ENCODE results near the gene USP32.
"Not testable (repeated sequence)": the region's sequence is repeated elsewhere in the genome, so short reads cannot be mapped to it uniquely, and the experiment has no call there.

Gene USP32

DNA sequence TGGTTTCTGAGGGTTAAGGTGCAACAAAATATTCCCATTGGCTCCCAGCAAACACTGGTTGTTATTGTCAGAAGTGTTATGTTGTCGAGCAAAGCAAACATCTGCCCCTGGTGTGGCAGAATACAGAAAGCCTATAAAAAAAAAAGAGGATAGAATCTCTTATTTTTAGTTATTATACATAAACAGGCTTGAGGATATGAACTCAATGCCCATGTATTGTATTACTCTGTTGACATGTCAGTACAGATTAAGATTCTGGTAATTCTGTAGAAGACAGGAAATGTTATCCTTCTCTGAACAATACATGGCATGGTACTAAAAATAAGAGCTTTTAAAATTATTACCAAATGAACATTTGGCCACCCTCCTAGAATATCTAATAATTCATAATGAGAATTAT, 168.5 kb downstream of the USP32 start:
- Histone ChIP-seq H3K27me3 (ENCODE audit: low read depth, low read length) (no peaks in the 10 kb centered on the region), H3K4me3 (ENCODE audit: low read depth in 1 of 2, low read length in 2 of 2) (no peak overlapping the region), H3K27ac (ENCODE audit: low read length) (no peak overlapping the region), H3K36me3 (ENCODE audit: control insufficient read depth in 1 of 2, insufficient read depth in 2 of 2, low read length in 2 of 2) (peaks cover 28 to 37% of the 10 kb centered on the region in 2 donors), H3K4me1 (ENCODE audit: control insufficient read depth in 1 of 2, insufficient read depth in 2 of 2, low read length in 2 of 2) (no peaks in the 10 kb centered on the region), H3K9me3 (ENCODE audit: control insufficient read depth in 1 of 2, low read length in 2 of 2) (no peaks in the 10 kb centered on the region)

DNA sequence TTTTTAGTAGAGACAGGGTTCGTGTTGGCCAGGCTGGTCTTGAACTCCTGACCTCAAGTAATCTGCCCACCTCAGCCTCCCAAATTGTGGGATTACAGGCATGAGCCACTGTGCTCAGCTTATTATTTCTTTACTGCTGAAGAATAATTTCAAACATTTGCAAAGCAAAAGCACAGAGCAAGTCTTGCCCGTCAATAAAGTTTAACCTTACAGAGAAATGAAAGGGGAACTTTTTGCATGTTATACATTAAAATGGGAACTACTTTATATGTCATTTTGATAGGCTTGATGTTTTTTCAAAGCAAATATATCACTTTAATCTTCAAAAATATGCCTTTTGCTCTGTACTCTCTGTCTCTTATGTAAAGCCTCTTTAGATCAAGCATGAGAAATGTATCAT, 173.2 kb downstream of the USP32 start:
- not testable (repeated sequence) for H3K27me3 ChIP-seq (ENCODE audit: low read depth, low read length); H3K4me3 ChIP-seq (ENCODE audit: low read depth in 1 of 2, low read length in 2 of 2); H3K9me3 ChIP-seq (ENCODE audit: control insufficient read depth in 1 of 2, low read length in 2 of 2); H3K4me1 ChIP-seq (ENCODE audit: control insufficient read depth in 1 of 2, insufficient read depth in 2 of 2, low read length in 2 of 2); H3K27ac ChIP-seq (ENCODE audit: low read length)
- H3K36me3 ChIP-seq (ENCODE audit: control insufficient read depth in 1 of 2, insufficient read depth in 2 of 2, low read length in 2 of 2): peaks cover 14 to 16% of the 10 kb centered on the region in 2 donors

DNA sequence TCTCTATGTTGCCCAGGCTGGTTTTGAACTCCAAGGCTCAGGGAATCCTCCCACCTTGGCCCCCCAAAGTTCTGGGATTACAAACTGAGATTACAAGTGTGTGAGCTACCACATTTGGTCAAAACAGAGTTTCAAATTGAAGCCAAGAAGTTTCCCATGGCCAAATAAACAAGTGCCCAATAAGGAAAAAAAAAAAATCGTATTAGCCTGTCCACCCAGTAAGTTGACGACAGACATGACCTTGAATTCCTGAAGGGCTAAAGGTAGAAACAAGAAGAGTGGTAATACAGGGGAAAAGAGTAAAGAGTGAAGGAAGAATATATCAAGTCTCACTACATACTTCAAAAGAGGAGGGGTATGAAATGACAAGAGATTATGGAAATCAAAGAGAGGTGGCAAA, 176.0 kb downstream of the USP32 start:
- not testable (repeated sequence) for H3K9me3 ChIP-seq (ENCODE audit: control insufficient read depth in 1 of 2, low read length in 2 of 2); H3K4me1 ChIP-seq (ENCODE audit: control insufficient read depth in 1 of 2, insufficient read depth in 2 of 2, low read length in 2 of 2); H3K27ac ChIP-seq (ENCODE audit: low read length); H3K36me3 ChIP-seq (ENCODE audit: control insufficient read depth in 1 of 2, insufficient read depth in 2 of 2, low read length in 2 of 2); H3K4me3 ChIP-seq (ENCODE audit: low read depth in 1 of 2, low read length in 2 of 2); H3K27me3 ChIP-seq (ENCODE audit: low read depth, low read length)

DNA sequence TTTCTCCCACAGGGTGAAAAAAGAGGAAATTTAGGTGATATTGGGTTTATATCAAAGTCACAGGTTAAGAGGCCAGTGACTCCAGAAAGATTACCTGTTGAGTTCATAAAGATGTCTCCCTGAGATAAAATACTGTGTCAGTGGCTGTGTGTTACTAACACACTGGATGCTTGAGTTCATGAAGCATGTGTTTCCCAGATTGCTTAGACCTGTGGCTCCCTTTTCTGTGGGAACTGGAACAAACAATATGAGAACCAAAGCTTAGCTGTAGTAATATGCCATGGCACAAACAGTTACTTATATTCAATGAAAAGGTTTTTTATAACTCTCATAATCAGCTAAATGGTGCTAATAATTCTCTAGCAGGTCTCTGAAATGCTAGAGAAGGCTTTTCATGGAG, 180.7 kb downstream of the USP32 start:
- H3K4me3 ChIP-seq (ENCODE audit: low read depth in 1 of 2, low read length in 2 of 2); H3K4me1 ChIP-seq (ENCODE audit: control insufficient read depth in 1 of 2, insufficient read depth in 2 of 2, low read length in 2 of 2); H3K36me3 ChIP-seq (ENCODE audit: control insufficient read depth in 1 of 2, insufficient read depth in 2 of 2, low read length in 2 of 2); H3K27ac ChIP-seq (ENCODE audit: low read length); H3K9me3 ChIP-seq (ENCODE audit: control insufficient read depth in 1 of 2, low read length in 2 of 2); H3K27me3 ChIP-seq (ENCODE audit: low read depth, low read length): not testable (repeated sequence)

DNA sequence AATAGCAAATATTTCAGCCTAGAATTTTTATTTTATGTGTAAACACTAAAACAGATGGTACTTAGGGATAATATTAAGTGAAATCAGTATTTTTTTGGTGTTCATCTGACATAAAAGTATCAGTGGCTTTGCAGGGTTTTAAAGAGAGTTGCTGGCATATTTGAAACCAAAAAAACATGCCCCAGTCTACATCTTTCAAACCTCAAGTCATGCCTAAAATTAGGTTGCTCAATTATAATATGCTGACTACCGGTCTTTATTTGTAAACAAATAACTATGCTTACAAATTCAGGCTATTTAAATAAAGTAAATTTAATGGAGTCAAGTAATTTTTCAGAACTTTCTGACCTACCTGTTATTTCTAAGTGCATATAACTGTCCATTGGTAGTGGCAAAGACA, 183.6 kb downstream of the USP32 start:
- H3K27ac ChIP-seq (ENCODE audit: low read length); H3K4me3 ChIP-seq (ENCODE audit: low read depth in 1 of 2, low read length in 2 of 2); H3K4me1 ChIP-seq (ENCODE audit: control insufficient read depth in 1 of 2, insufficient read depth in 2 of 2, low read length in 2 of 2); H3K27me3 ChIP-seq (ENCODE audit: low read depth, low read length); H3K9me3 ChIP-seq (ENCODE audit: control insufficient read depth in 1 of 2, low read length in 2 of 2); H3K36me3 ChIP-seq (ENCODE audit: control insufficient read depth in 1 of 2, insufficient read depth in 2 of 2, low read length in 2 of 2): not testable (repeated sequence)

DNA sequence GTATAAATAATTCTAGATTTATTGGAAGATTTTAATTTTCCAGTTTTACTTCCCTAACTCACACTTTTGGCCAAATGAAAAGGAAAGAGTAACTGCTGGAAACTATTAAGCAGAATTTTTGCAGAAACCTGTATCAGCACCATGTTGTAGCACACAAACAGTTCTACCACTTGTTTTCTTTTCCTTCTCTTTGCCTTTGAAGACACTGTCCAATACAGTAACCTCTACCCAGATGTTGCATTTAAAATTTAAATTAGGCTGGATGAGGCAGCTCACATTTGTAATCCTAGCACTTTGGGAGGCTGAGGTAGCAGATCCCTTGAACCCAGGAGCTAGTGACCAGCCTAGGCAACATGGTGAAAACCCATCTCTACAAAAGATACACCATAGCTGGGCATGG, 186.2 kb downstream of the USP32 start:
- not testable (repeated sequence) for H3K27me3 ChIP-seq (ENCODE audit: low read depth, low read length); H3K36me3 ChIP-seq (ENCODE audit: control insufficient read depth in 1 of 2, insufficient read depth in 2 of 2, low read length in 2 of 2); H3K27ac ChIP-seq (ENCODE audit: low read length); H3K4me3 ChIP-seq (ENCODE audit: low read depth in 1 of 2, low read length in 2 of 2); H3K9me3 ChIP-seq (ENCODE audit: control insufficient read depth in 1 of 2, low read length in 2 of 2); H3K4me1 ChIP-seq (ENCODE audit: control insufficient read depth in 1 of 2, insufficient read depth in 2 of 2, low read length in 2 of 2)

DNA sequence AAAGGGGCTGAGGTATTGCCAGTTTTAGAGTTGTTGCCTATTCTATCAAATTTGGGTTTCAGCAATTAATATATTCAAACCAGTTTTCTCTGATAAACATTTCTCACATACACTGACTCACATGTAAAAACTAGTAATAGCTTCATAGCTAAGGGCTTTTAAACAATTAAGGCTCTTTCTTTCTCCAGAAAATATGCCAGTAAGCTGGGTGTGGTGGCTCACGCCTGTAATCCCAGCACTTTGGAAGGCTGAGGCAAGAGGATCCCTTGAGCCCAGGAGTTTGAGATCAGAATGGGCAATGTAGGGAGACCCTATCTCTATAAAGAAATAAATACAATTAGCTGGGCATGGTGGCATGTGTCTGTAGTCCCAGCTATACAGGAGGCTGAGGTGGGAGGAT, 193.3 kb downstream of the USP32 start:
- H3K4me3 ChIP-seq (ENCODE audit: low read depth in 1 of 2, low read length in 2 of 2); H3K4me1 ChIP-seq (ENCODE audit: control insufficient read depth in 1 of 2, insufficient read depth in 2 of 2, low read length in 2 of 2); H3K27me3 ChIP-seq (ENCODE audit: low read depth, low read length); H3K27ac ChIP-seq (ENCODE audit: low read length); H3K9me3 ChIP-seq (ENCODE audit: control insufficient read depth in 1 of 2, low read length in 2 of 2): not testable (repeated sequence)
- H3K36me3 ChIP-seq (ENCODE audit: control insufficient read depth in 1 of 2, insufficient read depth in 2 of 2, low read length in 2 of 2): peaks cover 0 to 26% of the 10 kb centered on the region in 2 donors

DNA sequence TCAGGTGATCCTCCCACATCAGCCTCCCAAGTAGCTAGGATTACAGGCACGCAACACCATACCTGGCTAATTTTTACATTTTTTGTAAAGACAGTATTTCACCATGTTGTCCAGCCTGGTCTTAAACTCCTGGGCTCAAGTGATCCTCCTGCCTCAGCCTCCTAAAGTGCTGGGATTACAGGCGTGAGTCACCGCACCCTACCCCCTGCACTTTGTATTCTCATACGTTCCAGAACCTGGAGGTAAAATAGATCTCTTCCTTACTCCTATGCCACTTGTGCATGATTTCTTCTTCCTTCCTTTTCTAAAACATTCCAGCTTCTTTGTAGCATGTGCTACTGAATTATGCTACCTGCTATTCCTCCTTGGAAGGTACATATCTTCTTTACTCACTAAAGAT, 197.8 kb downstream of the USP32 start:
- H3K4me3 ChIP-seq (ENCODE audit: low read depth in 1 of 2, low read length in 2 of 2); H3K9me3 ChIP-seq (ENCODE audit: control insufficient read depth in 1 of 2, low read length in 2 of 2); H3K27ac ChIP-seq (ENCODE audit: low read length); H3K27me3 ChIP-seq (ENCODE audit: low read depth, low read length); H3K4me1 ChIP-seq (ENCODE audit: control insufficient read depth in 1 of 2, insufficient read depth in 2 of 2, low read length in 2 of 2): not testable (repeated sequence)
- peaks cover 11 to 69% of the 10 kb centered on the region in 2 donors for H3K36me3 ChIP-seq (ENCODE audit: control insufficient read depth in 1 of 2, insufficient read depth in 2 of 2, low read length in 2 of 2)

DNA sequence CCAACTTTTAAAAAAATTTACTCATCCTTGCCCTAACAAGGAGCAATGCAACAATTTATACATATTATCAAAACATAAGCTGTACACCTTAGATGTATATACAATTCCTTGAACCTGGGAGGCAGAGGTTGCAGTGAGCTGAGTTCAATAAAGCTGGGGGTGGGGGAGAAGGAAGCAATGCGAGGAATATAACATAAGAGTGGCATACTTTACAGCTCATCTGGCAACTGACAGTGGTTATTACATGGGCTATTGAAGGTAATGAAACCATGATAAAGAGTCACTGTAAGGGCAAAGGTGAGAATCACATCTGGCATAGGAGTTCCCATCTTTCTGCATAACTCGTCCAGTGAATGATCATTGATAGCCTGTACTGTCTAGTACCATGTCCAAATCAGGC, 198.5 kb downstream of the USP32 start:
- Histone ChIP-seq H3K27ac (ENCODE audit: low read length) (no peak overlapping the region), H3K9me3 (ENCODE audit: control insufficient read depth in 1 of 2, low read length in 2 of 2) (no peaks in the 10 kb centered on the region), H3K36me3 (ENCODE audit: control insufficient read depth in 1 of 2, insufficient read depth in 2 of 2, low read length in 2 of 2) (peaks cover 11 to 66% of the 10 kb centered on the region in 2 donors), H3K27me3 (ENCODE audit: low read depth, low read length) (no peaks in the 10 kb centered on the region), H3K4me1 (ENCODE audit: control insufficient read depth in 1 of 2, insufficient read depth in 2 of 2, low read length in 2 of 2) (no peaks in the 10 kb centered on the region), H3K4me3 (ENCODE audit: low read depth in 1 of 2, low read length in 2 of 2) (no peak overlapping the region)

DNA sequence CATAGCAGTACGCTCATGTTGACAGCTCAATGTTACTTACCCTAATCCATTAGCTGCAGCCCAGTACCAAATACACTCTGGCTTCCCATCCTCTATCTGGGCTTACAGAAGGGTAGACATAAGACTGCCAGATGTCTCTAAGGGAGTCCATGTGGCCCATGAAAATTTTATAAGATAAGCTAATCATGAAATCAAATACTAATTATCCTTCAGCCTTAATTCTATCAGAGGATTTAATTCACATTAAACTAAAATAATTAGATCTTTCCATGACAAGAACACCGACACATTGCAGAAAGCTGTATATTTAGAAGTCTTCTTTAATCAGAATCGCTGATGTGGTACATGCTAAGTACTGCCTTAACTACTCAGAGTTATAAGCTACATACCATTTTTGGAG, 198.9 kb downstream of the USP32 start:
- H3K4me1 ChIP-seq (ENCODE audit: control insufficient read depth in 1 of 2, insufficient read depth in 2 of 2, low read length in 2 of 2); H3K27ac ChIP-seq (ENCODE audit: low read length); H3K4me3 ChIP-seq (ENCODE audit: low read depth in 1 of 2, low read length in 2 of 2); H3K9me3 ChIP-seq (ENCODE audit: control insufficient read depth in 1 of 2, low read length in 2 of 2); H3K27me3 ChIP-seq (ENCODE audit: low read depth, low read length): not testable (repeated sequence)
- peaks cover 11 to 62% of the 10 kb centered on the region in 2 donors for H3K36me3 ChIP-seq (ENCODE audit: control insufficient read depth in 1 of 2, insufficient read depth in 2 of 2, low read length in 2 of 2)

DNA sequence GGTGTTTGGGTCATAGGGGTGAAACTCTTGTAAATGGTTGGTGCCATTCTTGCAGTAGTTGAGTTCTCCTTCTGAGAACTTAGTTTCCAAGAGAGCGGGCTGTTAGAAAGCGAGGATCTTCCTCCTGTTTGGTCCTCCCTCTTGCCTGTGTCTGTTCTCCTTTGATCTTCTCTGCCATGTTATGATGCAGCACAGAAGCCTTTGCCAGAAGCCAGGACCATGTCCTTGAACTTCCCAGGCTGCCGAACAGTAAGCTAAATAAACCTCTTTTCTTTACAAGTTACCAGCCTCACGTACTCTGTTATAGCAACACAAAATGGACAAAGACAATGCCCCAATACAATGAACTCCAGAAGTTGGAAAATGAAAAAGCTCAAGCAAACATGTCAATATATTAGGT, 201.9 kb downstream of the USP32 start:
- peaks cover 11 to 63% of the 10 kb centered on the region in 2 donors for H3K36me3 ChIP-seq (ENCODE audit: control insufficient read depth in 1 of 2, insufficient read depth in 2 of 2, low read length in 2 of 2)
- H3K9me3 ChIP-seq (ENCODE audit: control insufficient read depth in 1 of 2, low read length in 2 of 2): not testable (repeated sequence)

DNA sequence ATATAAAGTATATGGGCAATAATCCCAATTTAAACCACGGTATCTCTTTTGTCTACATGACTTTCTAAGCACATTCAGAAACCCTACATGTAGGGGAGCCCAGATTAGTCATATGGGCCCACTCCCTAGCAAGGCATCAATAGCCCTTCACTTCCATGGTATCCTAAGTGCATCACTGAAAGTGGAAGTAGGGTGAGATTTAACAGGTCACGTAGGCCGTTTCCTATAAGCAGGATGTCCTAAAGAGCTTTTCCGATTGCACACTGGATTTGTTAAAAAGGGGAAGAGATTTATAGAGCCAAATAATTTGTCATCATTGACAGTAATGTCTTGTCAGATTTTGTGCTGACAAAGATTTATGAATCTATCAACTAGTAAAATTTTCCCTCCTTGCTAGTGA, 203.2 kb downstream of the USP32 start:
- Histone ChIP-seq H3K9me3 (ENCODE audit: control insufficient read depth in 1 of 2, low read length in 2 of 2) (no peaks in the 10 kb centered on the region), H3K27ac (ENCODE audit: low read length) (no peak overlapping the region), H3K4me1 (ENCODE audit: control insufficient read depth in 1 of 2, insufficient read depth in 2 of 2, low read length in 2 of 2) (no peaks in the 10 kb centered on the region), H3K27me3 (ENCODE audit: low read depth, low read length) (no peaks in the 10 kb centered on the region), H3K36me3 (ENCODE audit: control insufficient read depth in 1 of 2, insufficient read depth in 2 of 2, low read length in 2 of 2) (peaks cover 11 to 55% of the 10 kb centered on the region in 2 donors), H3K4me3 (ENCODE audit: low read depth in 1 of 2, low read length in 2 of 2) (no peak overlapping the region)

More for the DNA sequence above, 201.9 kb downstream of the USP32 start:
- not testable (repeated sequence) for H3K27me3 ChIP-seq (ENCODE audit: low read depth, low read length); H3K4me1 ChIP-seq (ENCODE audit: control insufficient read depth in 1 of 2, insufficient read depth in 2 of 2, low read length in 2 of 2); H3K27ac ChIP-seq (ENCODE audit: low read length); H3K4me3 ChIP-seq (ENCODE audit: low read depth in 1 of 2, low read length in 2 of 2)
